HEK293 (cell line): ENCODE measurements around the gene OTX1.

Experiments
- CTCF ChIA-PET: fragments of 350-600 bp; formaldehyde crosslinking; extraction: SDS; loops from one replicate; lab custom pipeline; 2021; ENCODE audit warnings: antibody characterized with exemption; lab: Yijun Ruan, JAX
- POLR2A ChIA-PET: fragments of 300-600 bp; formaldehyde crosslinking; extraction: SDS; loops from one replicate; lab custom pipeline; 2020; ENCODE audit warnings: antibody characterized with exemption, inconsistent platforms; lab: Yijun Ruan, JAX
- H3K27ac ChIP-seq: fragments of 200-500 bp; sonication (Bioruptor generic); 2 replicates; pipeline ENCODE4 v1.5.1; 2014; ENCODE audit warnings: low read depth, low read length, control low read depth, inconsistent platforms; ENCODE audit errors: extremely low read depth
- H3K36me3 ChIP-seq, 2 experiments: fragments of 200-500 bp in 1 of 2; sonication (Bioruptor generic) in 1 of 2; 1 replicate in 1 of 2; 2 replicates in 1 of 2; pipeline ENCODE4 v1.5.1; 2014 to 2017; ENCODE audit warnings: inconsistent platforms in 2 of 2, low read length in 2 of 2; ENCODE audit not compliant: control insufficient read depth in 2 of 2, insufficient read depth in 1 of 2
- H3K4me1 ChIP-seq: fragments of 200-500 bp; sonication (Bioruptor generic); 2 replicates; pipeline ENCODE4 v1.5.1; 2014; ENCODE audit warnings: mild to moderate bottlenecking, low read length, inconsistent platforms; ENCODE audit not compliant: control insufficient read depth, insufficient read depth
- H3K4me3 ChIP-seq: 2 replicates; pipeline ENCODE4 v1.5.1; 2011; ENCODE audit warnings: low read depth, mild to moderate bottlenecking, control low read depth, low read length, moderate library complexity
- H3K9me3 ChIP-seq: fragments of 200-500 bp; sonication (Bioruptor generic); 2 replicates; pipeline ENCODE4 v1.5.1; 2014; ENCODE audit warnings: low read depth, low read length, inconsistent platforms; ENCODE audit not compliant: control insufficient read depth, insufficient read depth
- AEBP2 ChIP-seq: fragments of 450-650 bp; formaldehyde crosslinking; IDR thresholded peaks from 2 replicates; pipeline ENCODE4 v1.5.1; 2016; ENCODE audit warnings: missing biosample characterization, missing genetic modification characterization, borderline replicate concordance
- GLIS2 ChIP-seq: fragments of 450-650 bp; formaldehyde crosslinking; IDR thresholded peaks from 2 replicates; pipeline ENCODE4 v1.5.1; 2016; ENCODE audit warnings: missing biosample characterization, missing genetic modification characterization
- HOXD13 ChIP-seq: sonication (generic); formaldehyde crosslinking; IDR thresholded peaks from 2 replicates; pipeline ENCODE4 v1.8.0; 2022; ENCODE audit warnings: missing genetic modification reagents, borderline replicate concordance
- IKZF3 ChIP-seq: fragments of 450-650 bp; IDR thresholded peaks from 2 replicates; pipeline ENCODE4 v1.5.0; 2018; ENCODE audit warnings: missing biosample characterization, mild to moderate bottlenecking, missing genetic modification characterization, moderate library complexity
- KLF16 ChIP-seq: fragments of 450-650 bp; formaldehyde crosslinking; IDR thresholded peaks from 2 replicates; pipeline ENCODE4 v1.5.1; 2017; ENCODE audit warnings: missing biosample characterization, missing genetic modification characterization
- KLF8 ChIP-seq: fragments of 450-650 bp; formaldehyde crosslinking; IDR thresholded peaks from 2 replicates; pipeline ENCODE4 v1.5.1; 2016; ENCODE audit warnings: missing biosample characterization, missing genetic modification characterization
- MEIS1 ChIP-seq: sonication (generic); formaldehyde crosslinking; IDR thresholded peaks from 2 replicates; pipeline ENCODE4 v1.8.1; 2022; ENCODE audit warnings: missing genetic modification reagents, mild to moderate bottlenecking, borderline replicate concordance
- REPIN1 ChIP-seq: fragments of 450-650 bp; formaldehyde crosslinking; IDR thresholded peaks from 2 replicates; pipeline ENCODE4 v1.5.1; 2017; ENCODE audit warnings: missing biosample characterization, missing genetic modification characterization, low read depth
- ZNF112 ChIP-seq: fragments of 450-650 bp; formaldehyde crosslinking; IDR thresholded peaks from 2 replicates; pipeline ENCODE4 v1.5.0; 2017; ENCODE audit warnings: missing biosample characterization, missing genetic modification characterization
- ZNF155 ChIP-seq: fragments of 450-650 bp; formaldehyde crosslinking; IDR thresholded peaks from 2 replicates; pipeline ENCODE4 v1.5.1; 2016; ENCODE audit warnings: missing biosample characterization, missing genetic modification characterization
- ZNF214 ChIP-seq: fragments of 450-650 bp; formaldehyde crosslinking; IDR thresholded peaks from 2 replicates; pipeline ENCODE4 v1.5.1; 2017; ENCODE audit warnings: missing biosample characterization, mild to moderate bottlenecking, missing genetic modification characterization, borderline replicate concordance
- ZNF223 ChIP-seq: fragments of 450-650 bp; formaldehyde crosslinking; IDR thresholded peaks from 2 replicates; pipeline ENCODE4 v1.5.1; 2016; ENCODE audit warnings: missing biosample characterization, missing genetic modification characterization
- ZNF24 ChIP-seq: fragments of 450-650 bp; formaldehyde crosslinking; IDR thresholded peaks from 2 replicates; pipeline ENCODE4 v1.5.1; 2016; ENCODE audit warnings: missing biosample characterization, missing genetic modification characterization
- ZNF311 ChIP-seq: fragments of 450-650 bp; formaldehyde crosslinking; IDR thresholded peaks from 2 replicates; pipeline ENCODE4 v1.5.1; 2017; ENCODE audit warnings: missing biosample characterization, missing genetic modification characterization, borderline replicate concordance
- ZNF350 ChIP-seq: fragments of 450-650 bp; formaldehyde crosslinking; IDR thresholded peaks from 2 replicates; pipeline ENCODE4 v1.5.0; 2017; ENCODE audit warnings: missing biosample characterization, mild to moderate bottlenecking, missing genetic modification characterization
- ZNF423 ChIP-seq: fragments of 450-650 bp; formaldehyde crosslinking; IDR thresholded peaks from 2 replicates; pipeline ENCODE4 v1.5.1; 2016; ENCODE audit warnings: missing biosample characterization, missing genetic modification characterization
- ZNF548 ChIP-seq: fragments of 450-650 bp; formaldehyde crosslinking; IDR thresholded peaks from 2 replicates; pipeline ENCODE4 v1.5.1; 2016; ENCODE audit warnings: missing biosample characterization, missing genetic modification characterization
- ZNF549 ChIP-seq: fragments of 450-650 bp; IDR thresholded peaks from 2 replicates; pipeline ENCODE4 v1.5.1; 2018; ENCODE audit warnings: missing biosample characterization, missing genetic modification characterization, mild to moderate bottlenecking, inconsistent platforms, moderate library complexity
- ZNF555 ChIP-seq: fragments of 450-650 bp; formaldehyde crosslinking; conservative IDR thresholded peaks from 2 replicates; pipeline ENCODE4 v1.5.1; 2017; ENCODE audit warnings: missing biosample characterization, mild to moderate bottlenecking, missing genetic modification characterization, inconsistent platforms
- ZNF571 ChIP-seq: fragments of 450-650 bp; formaldehyde crosslinking; IDR thresholded peaks from 2 replicates; pipeline ENCODE4 v1.5.0; 2017; ENCODE audit warnings: missing biosample characterization, missing genetic modification characterization
- ZNF621 ChIP-seq: fragments of 450-650 bp; formaldehyde crosslinking; IDR thresholded peaks from 2 replicates; pipeline ENCODE4 v1.5.1; 2017; ENCODE audit warnings: missing biosample characterization, missing genetic modification characterization
- ZNF704 ChIP-seq: fragments of 450-650 bp; formaldehyde crosslinking; IDR thresholded peaks from 2 replicates; pipeline ENCODE4 v1.5.1; 2016; ENCODE audit warnings: missing biosample characterization, missing genetic modification characterization
- ZNF768 ChIP-seq: fragments of 450-650 bp; formaldehyde crosslinking; IDR thresholded peaks from 2 replicates; pipeline ENCODE4 v1.5.1; 2018; ENCODE audit warnings: missing biosample characterization, mild to moderate bottlenecking, missing genetic modification characterization
- ZNF837 ChIP-seq: fragments of 450-650 bp; formaldehyde crosslinking; IDR thresholded peaks from 2 replicates; pipeline ENCODE4 v1.5.1; 2016; ENCODE audit warnings: missing biosample characterization, missing genetic modification characterization
- ZSCAN30 ChIP-seq: fragments of 450-650 bp; IDR thresholded peaks from 2 replicates; pipeline ENCODE4 v1.5.1; 2018; ENCODE audit warnings: missing biosample characterization, mild to moderate bottlenecking, missing genetic modification characterization, moderate library complexity
- TF ChIP-seq, protein P1 (sequence below): fragments of 450-650 bp; formaldehyde crosslinking; IDR thresholded peaks from 2 replicates; pipeline ENCODE4 v1.5.1; 2016; ENCODE audit warnings: missing biosample characterization, missing genetic modification characterization

OTX1 gene

DNA sequence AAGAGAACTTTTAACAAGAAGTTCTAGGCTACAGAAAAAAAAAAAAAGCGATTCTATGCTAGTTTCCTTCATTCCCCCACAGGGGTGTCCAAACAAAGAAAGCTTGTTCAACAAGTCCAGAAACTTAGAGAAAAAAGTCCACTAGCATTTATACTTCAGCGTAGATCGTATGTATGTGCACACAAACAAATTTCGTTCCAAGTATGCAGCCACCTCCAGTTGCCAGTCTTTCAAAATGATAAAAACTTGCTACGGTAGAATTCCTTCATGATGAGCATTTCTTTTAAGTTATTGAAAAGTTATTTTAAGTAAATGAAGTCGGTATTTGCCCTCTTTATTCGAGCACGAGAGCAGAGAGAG is 3.7 kb upstream of the OTX1 start:
- Histone ChIP-seq H3K9me3 (no peaks in the 10 kb centered on the region), H3K4me1 (peaks cover 5% of the 10 kb centered on the region; the same call in 1 of the 2 replicates), H3K27ac (no peak overlapping the region), H3K4me3 (no peak overlapping the region), H3K36me3 (peaks cover 0 to under 1% of the 10 kb centered on the region in 2 experiments; a peak in 1 of 3 replicates)
- ChIA-PET POLR2A (no interaction called here), CTCF (no interaction called here)
- no peak for TF ChIP-seq ZNF112 (tag by site-specific recombination)
- no peak for TF ChIP-seq ZNF548 (tag by site-specific recombination)
- no peak for TF ChIP-seq ZNF837
- TF ChIP-seq HOXD13 (CRISPR knock-in tag) = no peak
- TF ChIP-seq ZNF555 = no peak
- no peak for TF ChIP-seq ZNF155
- no peak for TF ChIP-seq ZNF311 (tag by site-specific recombination)
- TF ChIP-seq GLIS2 (tag by site-specific recombination) = no peak
- TF ChIP-seq ZNF24 (tag by site-specific recombination) = no peak
- no peak for TF ChIP-seq ZNF423
- TF ChIP-seq AEBP2 = no peak
- no peak for TF ChIP-seq ZNF350 (tag by site-specific recombination)
- no peak for TF ChIP-seq KLF8 (tag by site-specific recombination)
- TF ChIP-seq ZSCAN30 (tag by site-specific recombination) = no peak
- no peak for TF ChIP-seq REPIN1 (tag by site-specific recombination)
- TF ChIP-seq ZNF704 = no peak
- TF ChIP-seq ZNF621 = no peak

DNA sequence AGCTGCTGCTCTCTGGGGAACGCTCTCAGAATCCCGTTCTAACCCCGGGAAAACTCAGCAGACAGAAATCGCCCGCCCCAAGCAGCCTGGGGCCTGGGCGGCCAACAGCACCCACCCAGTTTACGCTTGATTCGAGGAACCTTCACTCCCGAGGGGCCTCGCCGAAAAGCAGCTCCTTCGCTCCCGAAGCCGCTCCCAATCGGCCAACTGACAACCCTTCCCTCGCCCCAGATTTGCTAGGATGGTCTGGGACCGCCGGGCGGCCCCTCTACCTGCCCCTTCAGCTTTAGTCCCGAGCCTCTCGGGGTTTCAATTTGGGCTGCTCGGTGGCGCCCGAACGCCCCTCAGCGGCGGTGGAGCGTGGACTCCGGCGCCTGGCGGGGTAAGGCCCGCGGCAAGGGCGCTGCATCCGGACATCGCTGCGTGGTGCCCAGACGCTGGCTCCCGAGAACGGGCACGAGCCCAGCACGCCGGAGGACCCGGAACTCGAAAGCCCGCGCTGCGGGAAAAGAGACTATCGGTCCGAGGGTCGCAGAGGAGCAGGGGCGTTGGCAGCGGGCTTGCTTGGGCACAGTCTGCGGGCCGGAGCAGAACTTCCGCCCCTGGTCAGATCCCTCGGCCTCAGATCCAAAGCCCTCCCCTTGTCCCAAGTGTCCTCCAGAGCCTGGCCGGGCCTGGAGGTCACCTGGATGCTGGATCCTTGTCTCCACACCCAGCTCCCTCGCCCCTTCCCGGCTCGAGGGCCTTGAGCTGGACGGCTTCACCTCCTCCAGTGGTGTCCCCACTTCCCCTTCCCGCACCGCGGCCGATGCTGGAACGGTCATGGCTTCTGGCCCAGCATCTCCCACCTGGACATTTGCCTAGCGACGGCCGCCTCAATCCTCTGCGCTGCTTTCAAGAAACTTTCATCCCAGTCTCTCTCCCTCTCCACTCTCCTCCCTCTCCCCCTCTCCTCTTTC is 3.0 kb upstream of the OTX1 start:
- Histone ChIP-seq H3K36me3 (peaks cover 0 to 5% of the 10 kb centered on the region in 2 experiments; a peak in 1 of 3 replicates), H3K4me1 (peaks cover 5% of the 10 kb centered on the region; the same call in 1 of the 2 replicates)

More for the DNA sequence above, 3.0 kb upstream of the OTX1 start:
- CTCF ChIA-PET = no interaction called here
- TF ChIP-seq ZNF571 (tag by site-specific recombination) (no peak), IKZF3 (no peak), ZNF768 (no peak), MEIS1 (CRISPR knock-in tag) (no peak), ZNF311 (tag by site-specific recombination) (no peak), ZNF214 (tag by site-specific recombination) (no peak), ZNF549 (no peak), ZNF223 (tag by site-specific recombination) (no peak), KLF16 (tag by site-specific recombination) (no peak)
- TF ChIP-seq, protein P1, sequence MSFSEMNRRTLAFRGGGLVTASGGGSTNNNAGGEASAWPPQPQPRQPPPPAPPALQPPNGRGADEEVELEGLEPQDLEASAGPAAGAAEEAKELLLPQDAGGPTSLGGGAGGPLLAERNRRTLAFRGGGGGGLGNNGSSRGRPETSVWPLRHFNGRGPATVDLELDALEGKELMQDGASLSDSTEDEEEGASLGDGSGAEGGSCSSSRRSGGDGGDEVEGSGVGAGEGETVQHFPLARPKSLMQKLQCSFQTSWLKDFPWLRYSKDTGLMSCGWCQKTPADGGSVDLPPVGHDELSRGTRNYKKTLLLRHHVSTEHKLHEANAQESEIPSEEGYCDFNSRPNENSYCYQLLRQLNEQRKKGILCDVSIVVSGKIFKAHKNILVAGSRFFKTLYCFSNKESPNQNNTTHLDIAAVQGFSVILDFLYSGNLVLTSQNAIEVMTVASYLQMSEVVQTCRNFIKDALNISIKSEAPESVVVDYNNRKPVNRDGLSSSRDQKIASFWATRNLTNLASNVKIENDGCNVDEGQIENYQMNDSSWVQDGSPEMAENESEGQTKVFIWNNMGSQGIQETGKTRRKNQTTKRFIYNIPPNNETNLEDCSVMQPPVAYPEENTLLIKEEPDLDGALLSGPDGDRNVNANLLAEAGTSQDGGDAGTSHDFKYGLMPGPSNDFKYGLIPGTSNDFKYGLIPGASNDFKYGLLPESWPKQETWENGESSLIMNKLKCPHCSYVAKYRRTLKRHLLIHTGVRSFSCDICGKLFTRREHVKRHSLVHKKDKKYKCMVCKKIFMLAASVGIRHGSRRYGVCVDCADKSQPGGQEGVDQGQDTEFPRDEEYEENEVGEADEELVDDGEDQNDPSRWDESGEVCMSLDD (tag by site-specific recombination) = no peak
- no peaks in the 10 kb centered on the region for H3K9me3 ChIP-seq
- no peak overlapping the region for H3K27ac ChIP-seq
- no peak overlapping the region for H3K4me3 ChIP-seq
- POLR2A ChIA-PET = no interaction called here
